Fibroblast of peridontal ligament (primary cell): ENCODE measurements around the gene ZFYVE28.
A peak's percentile ranks its signal among the peaks of the same experiment; 100 is the strongest.

Source experiments
- DNase-seq: peaks from one replicate; pipeline ENCODE4 v3.0.0-alpha.2; 2010; ENCODE audit errors: extremely low read depth

The ZFYVE28 gene

DNA sequence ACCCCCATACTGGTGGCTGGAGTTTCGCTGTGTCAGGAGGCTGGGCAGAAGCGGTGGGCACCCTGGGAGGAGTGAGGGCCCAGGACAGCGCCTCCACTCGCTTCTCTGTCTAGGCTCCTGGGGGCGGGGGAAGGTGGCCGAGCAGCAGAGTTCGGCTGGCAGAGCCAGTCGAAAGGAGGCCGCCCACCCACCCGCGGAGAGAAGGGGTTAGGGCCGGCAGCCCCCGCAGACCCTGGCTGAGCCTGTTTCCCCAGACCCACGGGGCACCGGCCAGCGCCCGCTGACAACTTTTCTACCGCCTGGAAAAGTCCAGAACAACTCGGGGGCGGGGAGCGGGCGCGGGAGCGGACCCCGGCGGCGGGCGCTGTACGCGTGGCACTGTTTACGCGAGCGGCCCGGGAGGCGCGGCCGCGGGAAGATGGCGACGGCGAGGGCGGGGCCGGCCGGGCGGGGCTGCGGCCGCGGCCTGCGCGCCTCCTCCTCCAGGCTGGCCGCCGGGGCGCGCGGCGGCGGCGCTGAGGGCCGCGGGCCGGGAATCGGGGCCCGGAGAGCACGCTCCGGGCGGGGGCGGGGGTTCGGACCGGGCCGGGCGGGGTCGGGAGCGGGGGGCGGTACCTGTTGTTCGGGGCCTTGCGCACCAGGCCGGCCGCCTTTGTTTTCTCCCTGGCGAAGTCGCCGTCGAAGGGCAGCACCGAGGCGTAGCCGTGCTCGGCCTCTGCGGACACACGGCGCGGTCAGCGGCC, 157.2 kb downstream of the ZFYVE28 start:
- no peak for DNase-seq

DNA sequence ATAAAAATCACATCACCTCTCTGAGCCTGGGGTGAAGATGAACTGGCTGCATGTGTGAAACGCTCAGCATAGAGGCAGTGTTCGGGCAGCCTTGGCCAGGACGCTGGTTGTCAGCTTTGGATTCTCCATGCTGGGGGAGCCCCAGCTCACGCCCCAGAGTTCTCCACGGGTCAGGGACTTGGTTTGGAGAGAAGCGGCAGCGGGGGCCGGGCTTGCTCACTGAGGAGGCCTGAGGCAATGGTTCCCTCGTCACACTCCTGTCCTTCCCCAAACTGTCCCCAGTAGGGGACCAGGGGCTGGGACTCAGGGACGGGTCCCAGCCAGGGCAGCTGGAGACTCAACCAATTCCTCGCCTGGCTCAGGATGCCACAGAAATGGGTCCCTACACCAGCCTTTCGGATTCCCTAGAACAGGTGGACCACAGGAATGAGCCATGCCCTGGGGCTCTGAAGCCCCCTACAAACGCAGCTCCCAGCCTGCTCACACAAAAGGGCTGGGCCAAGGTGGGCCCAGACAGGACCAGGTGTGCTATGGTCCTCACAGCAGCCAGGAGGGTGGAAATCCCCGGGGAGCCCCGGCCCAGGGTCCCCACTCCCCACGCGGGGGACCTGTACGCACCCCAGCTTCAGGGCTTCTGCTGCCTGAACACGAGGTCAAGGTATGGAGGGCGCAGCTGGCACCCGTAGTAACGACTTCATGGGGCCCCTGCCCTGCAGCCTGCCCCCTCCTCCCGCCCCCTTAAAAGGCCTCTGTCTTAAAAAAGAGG, 157.9 kb downstream of the ZFYVE28 start:
- no peak for DNase-seq

DNA sequence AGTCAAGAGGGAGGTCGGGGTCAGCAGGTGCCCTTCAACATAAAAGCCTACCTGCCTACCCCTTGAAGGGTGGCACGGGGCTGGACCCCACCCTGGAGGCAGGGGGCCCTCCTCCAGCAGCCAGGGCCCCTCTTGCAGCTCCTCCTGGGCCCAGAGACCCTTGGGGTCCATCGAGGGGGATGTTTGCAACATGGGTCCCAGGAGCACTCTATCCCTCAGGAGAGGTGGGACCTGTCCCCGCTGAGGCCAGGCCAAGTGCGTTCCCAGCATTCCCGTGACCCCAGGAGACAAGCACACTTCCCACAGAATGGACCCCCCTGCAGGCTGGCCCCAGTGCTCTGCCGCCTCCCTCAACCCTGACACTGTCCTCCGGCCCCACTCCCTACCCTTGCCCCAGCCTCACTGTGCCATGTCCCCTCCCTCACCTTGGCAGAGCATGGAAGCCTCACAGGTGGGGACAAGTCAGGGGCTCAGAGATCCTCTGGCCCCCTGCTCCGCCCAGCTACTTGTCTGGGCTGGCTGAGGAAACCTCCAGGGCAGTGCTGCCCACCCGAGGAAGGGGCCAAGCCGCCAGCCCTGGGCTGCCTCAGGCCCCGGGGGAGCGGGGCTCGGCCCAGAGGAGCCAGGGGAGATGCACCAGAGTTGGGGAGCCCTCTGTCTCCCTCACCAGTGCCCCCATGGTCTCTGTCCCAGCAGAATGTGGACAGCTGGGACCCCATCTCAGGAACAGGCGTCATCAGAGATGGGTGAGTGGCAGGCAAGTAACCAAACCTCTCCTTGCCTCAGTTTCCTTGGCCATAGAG, 158.7 kb downstream of the ZFYVE28 start:
- DNase-seq, result no peak

DNA sequence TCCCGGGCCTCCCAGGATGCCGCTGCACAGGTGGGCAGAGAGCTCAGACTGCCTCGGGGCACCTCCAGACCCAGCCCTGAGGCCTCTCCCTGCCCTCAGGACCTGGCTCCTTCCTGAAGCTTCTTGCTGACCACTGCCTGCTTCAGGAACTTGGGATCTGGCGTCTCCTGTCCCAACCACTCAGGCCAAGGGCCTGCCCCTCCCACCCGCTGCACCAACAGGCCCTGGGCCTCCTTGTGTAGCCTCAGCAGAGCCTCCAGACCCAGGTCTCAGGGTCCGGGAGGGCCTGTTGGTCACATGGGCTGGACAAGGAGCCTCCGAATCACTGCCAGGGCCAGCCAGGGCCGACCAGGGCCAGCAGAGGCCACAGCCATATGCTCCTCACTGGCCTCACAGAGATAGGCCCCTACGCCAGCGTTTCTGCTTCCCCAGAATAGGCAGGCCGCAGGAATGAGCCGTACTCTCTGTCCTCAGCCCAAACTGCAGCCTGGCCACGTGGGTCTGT, 159.4 kb downstream of the ZFYVE28 start:
- no peak for DNase-seq

DNA sequence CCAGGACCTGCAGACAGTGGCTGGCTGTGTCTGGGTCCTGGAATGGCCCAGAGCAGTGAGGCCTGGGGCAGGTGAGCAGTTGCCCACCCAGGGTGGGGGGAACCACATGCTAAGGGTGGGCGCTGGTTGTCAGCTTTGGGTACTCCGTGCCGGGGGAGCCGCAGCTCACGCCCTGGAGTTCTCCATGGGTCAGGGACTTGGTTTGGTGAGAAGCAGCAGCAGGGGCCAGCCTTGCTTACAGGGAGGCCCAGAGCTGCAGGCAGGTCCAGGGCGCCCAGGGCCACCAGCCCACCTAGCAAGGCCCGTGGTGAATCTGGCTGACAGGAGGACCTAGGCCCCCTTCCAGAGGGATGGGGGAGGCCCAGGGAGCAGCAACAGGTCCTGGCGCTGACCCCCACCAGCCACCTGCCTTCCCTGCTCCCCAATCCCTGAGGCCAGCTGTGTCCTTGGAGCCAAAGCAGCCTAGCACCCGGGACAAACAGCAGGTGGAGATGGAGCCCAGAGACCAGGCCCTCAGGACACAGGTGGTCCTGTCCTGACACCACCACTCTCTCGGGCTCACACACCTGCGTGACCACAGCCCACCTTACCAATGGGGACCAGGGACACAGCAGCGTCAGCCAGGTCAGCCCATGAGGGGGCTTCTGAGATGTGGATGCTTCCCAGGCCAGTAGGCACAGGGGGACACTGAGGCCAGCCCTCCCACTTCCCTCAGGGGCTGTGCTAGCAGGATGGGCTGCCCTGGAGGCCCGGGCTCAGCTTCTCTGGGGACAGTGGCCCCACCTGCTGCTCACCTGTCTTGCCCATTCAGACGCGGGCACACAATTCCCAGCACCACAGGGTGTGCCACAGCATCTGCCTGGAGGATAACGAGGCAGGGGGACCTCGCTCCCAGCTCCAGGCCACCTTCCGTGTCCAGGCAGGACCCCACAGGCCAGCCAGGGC, 160.1 kb downstream of the ZFYVE28 start:
- DNase-seq, result no peak

DNA sequence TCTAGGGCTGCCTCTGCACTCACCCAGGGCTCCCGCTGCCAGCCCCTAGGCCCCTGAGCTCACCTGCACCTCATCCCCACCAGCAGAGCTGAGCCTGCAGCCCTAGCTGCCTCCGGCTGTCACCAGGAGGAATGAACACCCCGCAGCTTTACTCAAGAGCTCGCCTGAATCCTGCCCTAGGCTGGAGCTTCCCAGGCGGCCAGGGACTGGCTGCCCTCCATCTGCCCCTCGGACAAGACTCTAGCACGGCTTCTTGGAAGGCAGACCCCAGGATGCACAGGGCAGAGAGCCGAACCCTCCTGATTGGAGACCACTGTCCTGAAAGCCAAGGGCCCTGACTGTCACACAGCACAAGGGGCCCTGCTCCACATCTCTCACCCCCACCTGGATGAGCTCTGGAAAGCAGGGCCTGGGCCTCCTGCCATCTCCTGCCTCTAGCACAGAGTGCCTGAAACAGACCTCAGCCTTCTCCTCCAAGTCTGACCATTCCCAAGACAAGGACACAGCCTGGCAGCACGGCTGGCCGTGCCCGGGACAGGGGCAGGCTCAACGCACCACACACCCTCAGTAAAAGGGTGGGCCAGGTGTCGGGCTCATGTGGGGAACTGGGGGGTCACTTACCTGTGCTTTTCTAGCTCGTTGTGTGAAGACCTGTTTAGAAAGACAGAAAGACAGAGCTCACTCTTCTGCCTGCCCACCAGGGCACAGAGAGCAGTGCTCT, 160.9 kb downstream of the ZFYVE28 start:
- DNase-seq, result no peak

DNA sequence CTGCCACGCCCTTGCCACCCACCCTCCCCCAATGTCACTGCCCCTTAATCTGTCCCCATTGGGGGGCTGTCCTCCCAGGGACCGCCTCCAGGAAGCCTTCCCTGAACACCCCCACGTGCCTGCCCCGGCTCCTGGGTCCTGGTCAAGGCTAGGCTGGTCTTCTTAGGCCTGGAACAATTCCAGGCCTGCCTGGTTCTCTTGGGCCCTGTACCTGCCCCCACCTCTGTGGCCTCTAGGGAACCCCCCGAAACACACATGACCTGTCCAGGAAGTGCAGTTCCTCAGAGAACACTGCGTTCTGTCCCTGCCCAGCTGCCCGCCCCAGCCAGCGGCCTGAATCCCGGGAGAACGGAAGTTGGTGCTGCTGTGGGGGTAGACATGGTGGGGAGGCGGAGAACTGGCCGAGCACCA, 161.7 kb downstream of the ZFYVE28 start:
- DNase-seq, result no peak

DNA sequence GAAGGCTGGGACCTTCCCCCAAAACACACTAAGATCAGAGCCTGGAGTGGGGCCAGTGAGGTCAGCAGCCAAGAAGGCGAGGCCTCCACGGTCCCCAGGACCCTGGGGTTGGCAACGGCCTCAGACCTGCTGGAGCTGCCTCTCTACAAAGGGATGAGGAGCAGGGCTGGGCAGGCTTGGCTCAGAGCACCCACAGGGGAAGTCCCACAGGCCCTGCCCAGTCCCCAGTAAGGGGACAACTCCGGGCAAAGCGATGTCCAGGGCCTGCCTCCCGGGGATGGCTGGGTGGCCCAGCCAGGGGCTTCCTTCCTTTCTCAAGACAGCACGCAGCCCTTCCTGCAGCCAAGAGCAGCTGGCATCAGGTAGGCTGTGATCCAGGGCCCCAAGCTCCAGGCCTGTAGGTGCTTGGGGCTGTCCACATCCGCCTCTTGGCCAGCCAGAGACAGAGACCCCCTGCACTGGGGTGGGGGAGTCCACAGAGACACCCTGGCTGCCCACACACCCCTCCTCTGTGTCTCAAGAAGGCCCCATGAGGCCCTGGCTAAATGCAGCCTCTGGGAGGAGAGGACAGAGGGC, 162.2 kb downstream of the ZFYVE28 start:
- DNase-seq, result no peak

DNA sequence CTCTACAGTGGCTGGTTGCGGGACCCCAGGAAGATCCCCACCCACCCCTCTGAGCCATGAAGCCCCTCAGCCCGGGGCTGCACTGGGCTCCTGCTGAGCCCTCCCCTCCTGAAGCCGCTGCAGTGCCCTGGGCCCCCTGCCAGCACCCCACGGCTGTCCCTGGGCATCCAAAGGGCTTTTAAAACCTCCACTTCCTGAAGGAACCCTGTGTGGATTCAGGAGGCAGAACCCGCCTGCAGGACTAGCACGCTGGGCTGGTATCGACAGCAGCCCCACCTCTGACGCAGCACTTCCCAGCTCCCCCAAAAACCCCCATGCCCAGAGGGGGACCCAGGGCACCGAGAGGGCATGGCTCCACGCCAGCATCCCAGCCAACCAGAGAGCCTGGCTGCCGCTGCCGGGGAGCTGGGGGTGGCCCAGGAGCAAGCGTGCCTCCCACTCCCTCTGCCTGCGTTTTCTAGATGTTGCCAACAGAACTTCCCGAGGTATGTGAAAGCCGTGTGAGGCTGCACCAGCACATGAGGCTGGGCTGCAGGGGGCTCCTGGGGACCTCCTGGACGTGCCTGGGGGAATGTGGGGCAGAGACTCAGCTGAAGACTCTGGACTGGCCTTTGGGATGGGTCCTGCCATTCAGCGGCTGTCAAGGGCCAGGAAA, 162.8 kb downstream of the ZFYVE28 start:
- DNase-seq, result peak; percentile 10

DNA sequence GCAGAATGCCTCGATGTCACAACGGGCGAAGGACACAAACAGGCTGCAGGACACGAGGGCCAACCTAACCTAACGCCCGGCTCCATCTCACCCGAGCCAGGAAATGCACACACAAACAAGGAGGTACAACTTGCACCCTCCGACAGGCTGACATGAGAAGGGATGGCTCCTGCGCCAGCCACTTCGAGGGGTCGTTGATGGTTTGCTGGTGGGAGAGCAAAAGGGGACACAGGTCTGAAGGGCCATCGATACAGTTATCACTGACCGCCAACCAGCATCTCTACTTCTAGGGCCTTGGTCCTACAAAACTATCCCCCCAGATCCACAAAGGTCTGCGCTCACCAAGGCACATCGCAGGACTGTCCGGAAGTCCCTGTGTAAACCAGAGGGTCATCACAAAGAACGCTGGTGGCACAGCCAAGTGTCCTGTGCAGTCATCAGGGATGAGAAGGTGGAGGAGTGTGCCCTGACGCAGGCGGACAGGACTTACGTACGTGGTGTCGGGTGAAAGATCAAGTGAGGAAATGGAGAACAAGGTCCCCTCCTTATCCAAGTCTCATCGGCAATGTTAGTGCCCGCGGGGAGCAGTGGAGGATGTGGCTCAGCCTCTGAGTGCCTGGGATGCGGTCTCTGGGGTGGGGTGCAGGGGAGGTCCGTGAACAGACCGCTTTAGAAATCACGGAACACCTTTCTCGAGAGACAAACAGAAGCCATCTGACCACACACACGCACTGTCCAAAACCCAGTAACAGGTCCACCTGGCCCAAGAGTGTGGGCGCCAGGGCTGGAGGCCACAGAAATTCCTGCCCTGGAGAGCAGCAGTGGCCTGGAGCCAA, 163.6 kb downstream of the ZFYVE28 start:
- no peak for DNase-seq

DNA sequence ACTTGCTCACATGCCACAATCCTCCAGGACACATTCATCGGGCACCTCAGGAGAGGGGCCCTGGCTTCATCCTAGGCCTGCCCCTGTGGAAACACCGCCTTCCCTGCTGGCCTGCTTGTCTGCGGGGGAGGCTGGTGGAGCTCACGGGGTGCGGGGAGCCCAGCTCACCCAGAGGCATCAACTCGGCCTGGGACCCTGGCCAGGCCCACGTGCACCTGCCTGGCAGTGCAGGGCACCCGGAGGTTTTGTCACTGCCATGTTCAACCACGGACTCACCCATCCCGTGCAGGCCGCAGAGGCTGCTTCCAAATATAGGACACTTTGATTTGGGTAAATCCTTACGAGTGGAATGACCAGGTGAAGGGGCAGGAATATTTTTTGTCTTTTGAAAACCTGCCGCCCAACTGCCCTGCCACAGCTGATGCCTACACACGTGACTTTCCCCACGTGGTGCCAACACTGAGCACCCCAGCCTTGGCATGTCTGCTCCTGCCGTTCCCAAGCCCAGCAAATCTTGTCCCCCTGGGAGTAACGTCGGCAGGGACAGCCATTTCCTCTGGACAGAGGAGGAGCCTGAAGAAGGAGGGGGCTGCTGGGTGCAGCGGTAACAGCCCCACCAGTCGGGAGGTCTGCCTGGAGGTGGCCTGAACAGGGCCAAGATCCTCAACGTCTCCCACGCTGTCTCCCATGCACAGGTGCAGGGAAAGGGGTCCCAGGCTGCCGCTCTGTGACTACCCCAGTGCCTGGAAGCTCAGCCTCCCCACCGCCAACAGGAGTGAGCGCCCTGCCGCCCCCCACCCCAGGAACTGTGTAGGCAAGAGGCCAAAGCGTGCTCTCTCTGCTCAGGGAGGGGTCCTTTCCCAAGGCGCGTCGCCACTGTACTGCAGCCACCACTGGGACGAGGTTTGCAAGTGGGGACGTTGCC, 165.0 kb downstream of the ZFYVE28 start:
- no peak for DNase-seq

DNA sequence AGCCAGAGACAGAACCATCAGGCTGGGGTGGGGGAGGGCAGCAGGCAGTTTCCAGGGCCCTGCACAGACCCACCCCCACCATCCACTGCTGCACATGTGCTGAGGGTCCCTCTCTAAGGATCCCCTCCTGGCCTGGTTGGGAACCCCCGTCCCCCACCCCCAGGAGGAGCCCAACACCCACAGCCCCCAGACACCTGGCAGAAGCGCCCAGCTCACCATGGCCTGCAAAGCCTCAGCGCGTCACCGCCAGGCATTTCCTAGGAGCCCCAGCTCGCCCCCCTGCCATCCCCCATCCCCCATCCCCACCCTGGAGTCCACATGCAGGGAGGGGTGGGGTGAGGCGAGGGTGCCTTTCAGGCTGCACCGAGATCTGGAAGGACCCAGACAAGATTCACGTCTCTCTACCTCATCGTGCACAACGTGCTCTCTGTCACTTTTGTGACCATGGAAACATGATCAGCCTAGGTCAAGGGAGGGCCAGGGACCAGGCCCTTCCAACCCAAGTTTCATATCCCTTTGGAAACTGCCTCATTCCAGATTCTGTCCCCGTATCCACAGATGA, 165.8 kb downstream of the ZFYVE28 start:
- no peak for DNase-seq

DNA sequence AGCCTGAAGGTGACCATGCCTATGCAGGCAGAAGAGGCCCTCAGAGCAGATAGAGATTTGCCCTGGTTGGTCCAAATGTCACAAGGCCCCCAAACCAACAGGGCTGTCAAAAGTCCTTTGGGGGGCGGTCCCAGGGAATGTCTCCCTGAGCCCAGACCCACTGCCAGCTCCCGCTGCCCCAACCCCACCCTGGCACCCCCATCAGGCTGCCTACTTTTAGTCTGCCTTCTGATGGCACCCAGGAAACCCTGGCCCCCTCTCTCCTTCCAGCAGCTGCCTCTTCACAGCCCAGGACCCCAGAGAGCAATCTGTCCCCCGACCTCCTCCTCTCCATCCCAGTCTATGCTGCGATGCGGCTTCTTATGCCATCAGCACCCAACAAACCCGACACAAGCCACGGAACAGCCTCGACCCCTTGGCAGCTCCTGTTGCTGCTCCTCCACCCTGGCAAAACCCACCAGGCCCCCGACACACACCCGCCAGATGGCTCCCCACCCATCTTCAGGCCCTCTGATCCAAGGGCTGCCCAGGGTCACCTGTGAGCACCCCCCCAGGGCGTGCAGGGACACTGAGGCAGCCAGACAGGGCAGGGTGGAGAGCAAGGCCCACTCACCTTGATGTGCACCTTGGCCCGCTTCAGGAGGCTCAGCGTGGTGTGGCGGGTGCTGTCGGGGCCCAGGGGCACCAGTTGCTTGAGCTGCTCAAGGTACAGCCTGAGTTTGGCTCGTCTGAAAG, 166.5 kb downstream of the ZFYVE28 start:
- DNase-seq, result no peak

DNA sequence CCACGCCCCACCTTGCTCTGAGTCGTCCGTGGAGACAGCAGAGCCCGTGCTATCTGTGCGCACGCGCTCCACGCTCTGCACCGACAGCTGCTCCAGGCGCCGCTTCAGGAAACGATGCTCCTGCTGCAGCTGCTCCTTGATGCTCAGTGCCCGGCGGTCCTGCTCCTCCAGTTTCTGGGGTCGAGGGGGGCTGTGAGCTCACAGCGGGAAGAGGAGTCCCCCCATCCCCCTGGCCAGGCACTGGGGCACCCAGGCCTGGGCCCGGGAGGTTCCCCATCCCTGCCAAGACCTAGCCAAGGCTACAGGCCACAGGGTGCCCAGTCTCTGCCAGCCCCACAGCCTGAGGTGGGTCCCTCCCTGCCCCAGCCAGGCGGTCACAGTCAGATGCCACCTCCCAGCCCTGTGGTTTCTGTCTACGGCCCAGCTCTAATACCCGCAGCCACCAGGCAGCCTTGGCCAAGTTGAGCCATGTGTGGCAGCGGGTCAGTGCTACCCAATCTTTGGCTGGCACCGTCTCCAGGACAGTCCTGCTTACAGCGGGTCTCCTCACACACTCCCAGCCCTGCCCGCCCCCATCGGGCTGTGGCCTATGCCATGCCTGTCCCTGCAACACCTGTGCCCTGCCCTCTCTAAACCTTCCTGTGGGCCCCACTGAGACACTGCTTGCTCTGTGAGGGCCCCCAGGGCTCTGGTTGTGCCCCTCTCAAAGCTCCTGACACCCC, 167.2 kb downstream of the ZFYVE28 start:
- no peak for DNase-seq

DNA sequence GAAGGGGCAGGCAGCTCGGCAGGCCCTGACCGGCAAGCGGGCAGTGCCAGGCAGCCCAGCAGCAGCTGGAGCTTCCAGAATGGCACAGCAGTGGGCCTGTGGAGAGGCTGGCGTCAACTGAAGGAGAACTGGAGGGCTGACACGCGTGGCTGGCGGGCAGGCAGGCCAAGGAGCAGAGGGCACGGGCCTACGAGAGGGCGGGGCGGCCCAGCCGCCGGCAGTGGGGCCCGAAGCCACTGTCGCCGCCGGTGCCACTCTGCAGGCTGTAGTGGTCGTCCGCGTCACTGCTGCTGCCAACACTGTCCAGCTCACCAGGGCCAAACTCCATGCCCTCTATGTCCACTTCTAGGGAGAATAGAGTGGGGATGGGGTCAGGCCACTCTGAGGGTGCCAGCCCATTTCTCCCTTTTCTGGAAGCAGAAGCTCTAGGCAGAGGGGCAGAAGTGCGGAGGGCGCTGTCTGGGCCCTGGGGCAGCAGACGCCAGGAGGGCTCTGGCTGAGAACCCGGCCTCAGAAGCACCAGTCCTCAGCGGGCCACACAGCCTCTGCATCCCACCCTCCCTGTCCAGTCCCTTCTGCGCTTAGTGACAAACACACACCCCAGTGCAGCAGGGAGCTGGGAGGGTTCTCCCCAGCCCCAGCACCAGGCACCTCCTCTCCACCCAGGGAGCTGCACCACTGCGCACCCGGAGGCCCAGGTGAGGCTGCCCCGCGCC, 167.9 kb downstream of the ZFYVE28 start:
- DNase-seq, result no peak
